Panc1 (cell line): Measurements from ENCODE around the gene ADAMTSL3. TPM values are rescaled to one million over a fixed set of nuclear protein-coding genes. Genes with fewer than 3 reads are reported as not detected.

Experiments used
- ATAC-seq: fragments of 200-7000 bp; cut with Tn5 transposase; 2 replicates; pipeline ENCODE4 v1.9.1; 2020; ENCODE audit warnings: mild to moderate bottlenecking, moderate library complexity
- BruUV-seq: library from RNA; stranded (reverse); fragments of 400-500 nt; replicated peaks from 2 replicates; lab custom pipeline; 2021; lab: Mats Ljungman, UMichigan
- CTCF ChIA-PET: fragments of 300-600 bp; sonication (Branson Sonifier 250); formaldehyde crosslinking; loops from one replicate; lab custom pipeline; 2022; ENCODE audit warnings: antibody characterized with exemption; lab: Charles Lee
- POLR2A ChIA-PET: fragments of 300-600 bp; sonication (Branson Sonifier 250); formaldehyde crosslinking; loops from one replicate; lab custom pipeline; 2022; ENCODE audit warnings: antibody characterized with exemption; lab: Charles Lee
- DNase-seq: peaks from one replicate; pipeline ENCODE4 v3.0.0-alpha.2; 2010; ENCODE audit warnings: low read depth, low spot score
- H3K27ac ChIP-seq: 2 replicates; pipeline ENCODE4 v1.5.1; 2011; ENCODE audit warnings: mild to moderate bottlenecking, low read length, inconsistent platforms
- H3K27me3 ChIP-seq: fragments of 200-500 bp; sonication (Bioruptor generic); 2 replicates; pipeline ENCODE4 v1.6.0; 2014; ENCODE audit warnings: low read length, inconsistent platforms; ENCODE audit not compliant: control insufficient read depth, insufficient read depth
- H3K36me3 ChIP-seq: fragments of 200-500 bp; sonication (Bioruptor generic); 2 replicates; pipeline ENCODE4 v1.5.1; 2014; ENCODE audit warnings: inconsistent platforms, mild to moderate bottlenecking, low read length, moderate library complexity; ENCODE audit not compliant: control insufficient read depth, insufficient read depth
- H3K4me1 ChIP-seq: 2 replicates; pipeline ENCODE4 v1.5.1; 2011; ENCODE audit warnings: inconsistent platforms, mild to moderate bottlenecking, low read length, moderate library complexity; ENCODE audit not compliant: control insufficient read depth, insufficient read depth
- H3K4me3 ChIP-seq, 2 experiments: 2 replicates each; pipeline ENCODE4 v1.5.1; 2011 to 2012; ENCODE audit warnings: low read depth in 2 of 2, low read length in 2 of 2, mild to moderate bottlenecking in 2 of 2, inconsistent platforms in 1 of 2, moderate library complexity in 1 of 2
- H3K9me3 ChIP-seq: fragments of 200-500 bp; sonication (Bioruptor generic); 2 replicates; pipeline ENCODE4 v1.5.1; 2014; ENCODE audit warnings: low read depth, mild to moderate bottlenecking, inconsistent platforms, low read length, moderate library complexity; ENCODE audit not compliant: control insufficient read depth, insufficient read depth
- CTCF ChIP-seq: fragments of 450-650 bp; IDR thresholded peaks from 2 replicates; pipeline ENCODE4 v1.5.1; 2017; ENCODE audit warnings: mild to moderate bottlenecking
- POLR2AphosphoS5 ChIP-seq: IDR thresholded peaks from 2 replicates; pipeline ENCODE4 v1.6.1; 2012; ENCODE audit warnings: mild to moderate bottlenecking, low read depth, low read length, moderate library complexity
- REST ChIP-seq, 2 experiments: IDR thresholded peaks; 2 replicates each; pipeline ENCODE4 v1.6.1; 2011 to 2012; ENCODE audit warnings: low read depth in 2 of 2, control low read depth in 1 of 2, low read length in 1 of 2, mild to moderate bottlenecking in 1 of 2, moderate library complexity in 1 of 2; ENCODE audit not compliant: insufficient read depth in 1 of 2
- SIN3A ChIP-seq: IDR thresholded peaks from 2 replicates; pipeline ENCODE4 v1.6.1; 2012; ENCODE audit warnings: low read depth, mild to moderate bottlenecking, low read length, moderate library complexity, borderline replicate concordance; ENCODE audit not compliant: insufficient read depth
- TCF7L2 ChIP-seq: IDR thresholded peaks from 2 replicates; pipeline ENCODE4 v1.6.1; 2011; ENCODE audit warnings: mild to moderate bottlenecking, low read depth, low read length, inconsistent platforms
- in situ Hi-C: cut with HindIII; loops from 2 replicates; pipeline ENCODE4 v1.10.0; 2016; ENCODE audit warnings: low sequenced_read_pairs, low pct_unique_long_range_greater_than_20kb
- intact Hi-C: fragments of 100-400 bp; cut with micrococcal nuclease; formaldehyde crosslinking; loops from one replicate; pipeline ENCODE4 v1.10.0; 2022; ENCODE audit not compliant: unreplicated experiment
- total RNA-seq: library from RNA; stranded (reverse); gene quantifications from one replicate; pipeline ENCODE4 v1.2.1, GENCODE V29; 2021; ENCODE audit not compliant: unreplicated experiment

The ADAMTSL3 gene
- total RNA-seq, 1 experiment from 2014 or later, result not detected

GRCh38 chr15:83973816-83974215 is 319.9 kb downstream of the ADAMTSL3 start:
- DNase-seq (peak; percentile 4), ATAC-seq (no peak)
- H3K27me3 ChIP-seq, result no peaks in the 10 kb centered on the region
- H3K4me1 ChIP-seq, result no peaks in the 10 kb centered on the region
- H3K4me3 ChIP-seq, result no peak overlapping the region
- CTCF ChIA-PET, result no interaction called here
- in situ Hi-C loops (no loop called here), intact Hi-C loops (no loop called here)
- POLR2A ChIA-PET, result no interaction called here
- no TSS peak for BruUV-seq
- no peak overlapping the region for H3K27ac ChIP-seq
- no peaks in the 10 kb centered on the region for H3K36me3 ChIP-seq
- 0 out of 2 replicates have a peak, but pooled peaks cover 4% of the 10 kb centered on the region for H3K9me3 ChIP-seq
- TF ChIP-seq SIN3A, result no peak
- TF ChIP-seq CTCF, result peak; percentile 45

GRCh38 chr15:83977992-83978391 is 324.1 kb downstream of the ADAMTSL3 start:
- ATAC-seq, result no peak

GRCh38 chr15:83978588-83978987 is 324.7 kb downstream of the ADAMTSL3 start:
- no peak overlapping the region for H3K27ac ChIP-seq
- ChIA-PET CTCF (no interaction called here), POLR2A (no interaction called here)
- H3K9me3 ChIP-seq, result 0 out of 2 replicates have a peak, but pooled peaks cover 4% of the 10 kb centered on the region
- intact Hi-C loops (no loop called here), in situ Hi-C loops (no loop called here)
- no peaks in the 10 kb centered on the region for H3K4me1 ChIP-seq
- H3K36me3 ChIP-seq, result no peaks in the 10 kb centered on the region
- ATAC-seq (no peak), DNase-seq (no peak)
- no TSS peak for BruUV-seq
- H3K27me3 ChIP-seq, result no peaks in the 10 kb centered on the region
- TF ChIP-seq REST (IDR thresholded peaks at IDR 0.05; ENCODE audit: insufficient read depth in 1 of 2, low read depth in 2 of 2, low read length in 1 of 2) (no peak), CTCF (no peak), TCF7L2 (no peak), SIN3A (no peak)
- H3K4me3 ChIP-seq, result no peak overlapping the region

More at GRCh38 chr15:83977992-83978391, 324.1 kb downstream of the ADAMTSL3 start:
- no peak overlapping the region for H3K27ac ChIP-seq
- in situ Hi-C loops (no loop called here), intact Hi-C loops (no loop called here)
- ChIA-PET POLR2A (no interaction called here), CTCF (no interaction called here)
- BruUV-seq, result no TSS peak
- H3K4me1 ChIP-seq, result no peaks in the 10 kb centered on the region
- TF ChIP-seq TCF7L2 (no peak), POLR2AphosphoS5 (no peak)
- 0 out of 2 replicates have a peak, but pooled peaks cover 4% of the 10 kb centered on the region for H3K9me3 ChIP-seq
- no peaks in the 10 kb centered on the region for H3K27me3 ChIP-seq
- H3K4me3 ChIP-seq, result no peak overlapping the region
- H3K36me3 ChIP-seq, result no peaks in the 10 kb centered on the region
- DNase-seq, result no peak
